B cell (primary cell): ENCODE results near the gene SSC5D. TPM values are rescaled to one million over a fixed set of nuclear protein-coding genes. Genes with fewer than 3 reads are reported as not detected.

Experiments used
- ATAC-seq: fragments of 200-7000 bp; cut with Tn5 transposase; one replicate; pipeline ENCODE4 v1.10.0; 2021; ENCODE audit warnings: low read depth, mild to moderate bottlenecking, moderate number of reproducible peaks, moderate library complexity
- CTCF ChIA-PET: fragments of 350-600 bp; sonication (Branson Sonifier 250); formaldehyde crosslinking; loops from one replicate; lab custom pipeline; 2021; ENCODE audit warnings: antibody characterized with exemption, inconsistent platforms; lab: Charles Lee
- POLR2A ChIA-PET: fragments of 350-600 bp; sonication (Branson Sonifier 250); formaldehyde crosslinking; loops from one replicate; lab custom pipeline; 2021; ENCODE audit warnings: antibody characterized with exemption; lab: Charles Lee
- DNase-seq: peaks from one replicate; pipeline ENCODE4 v3.0.0; 2013
- H2AFZ ChIP-seq: 2 replicates; pipeline ENCODE4 v1.6.1; 2012; ENCODE audit warnings: mild to moderate bottlenecking, low read depth, low read length; ENCODE audit not compliant: insufficient read depth, poor library complexity, severe bottlenecking
- H3K27ac ChIP-seq, 2 donors: 1 replicate in 1 of 2; 2 replicates in 1 of 2; pipeline ENCODE4 v1.5.1; 2012 to 2013; ENCODE audit warnings: low read length in 2 of 2, mild to moderate bottlenecking in 2 of 2, moderate library complexity in 1 of 2
- H3K27me3 ChIP-seq, 4 experiments: fragments of 200-600 bp in 1 of 4; sonication (generic) in 1 of 4; replicated peaks in 1 of 4; 1 replicate in 2 of 4; 2 replicates in 2 of 4; pipeline versions ENCODE4 v1.6.1 to v1.7.0; 2013 to 2016; ENCODE audit warnings: low read length in 3 of 4, mild to moderate bottlenecking in 2 of 4, mixed read lengths in 1 of 4, moderate library complexity in 1 of 4; ENCODE audit not compliant: insufficient read depth in 4 of 4, control insufficient read depth in 3 of 4; ENCODE audit errors: control extremely low read depth in 1 of 4
- H3K36me3 ChIP-seq, 2 experiments: replicated peaks in 1 of 2; 1 replicate in 1 of 2; 2 replicates in 1 of 2; pipeline versions ENCODE4 v1.6.1 to v1.7.1; 2013; ENCODE audit warnings: low read length in 1 of 2; ENCODE audit not compliant: insufficient read depth in 2 of 2, control insufficient read depth in 1 of 2; ENCODE audit errors: control extremely low read depth in 1 of 2, extremely low read depth in 1 of 2
- H3K4me1 ChIP-seq, 2 donors: fragments of 200-600 bp in 1 of 2; sonication (generic) in 1 of 2; 1 replicate in 1 of 2; 2 replicates in 1 of 2; pipeline versions ENCODE4 v1.5.1 to v1.6.1; 2013 to 2017; ENCODE audit warnings: low read length in 2 of 2; ENCODE audit not compliant: control insufficient read depth in 2 of 2, insufficient read depth in 2 of 2
- H3K4me2 ChIP-seq: replicated peaks from 2 replicates; pipeline ENCODE3; 2012; ENCODE audit warnings: mild to moderate bottlenecking, low read depth, low read length; ENCODE audit not compliant: poor library complexity, severe bottlenecking
- H3K4me3 ChIP-seq, 5 experiments: fragments of 200-600 bp in 1 of 5; sonication (generic) in 1 of 5; 1 replicate in 3 of 5; 2 replicates in 2 of 5; pipeline versions ENCODE4 v1.5.1 to v1.7.0; 2011 to 2016; ENCODE audit warnings: low read length in 4 of 5, mild to moderate bottlenecking in 4 of 5, low read depth in 2 of 5, control low read depth in 1 of 5, moderate library complexity in 1 of 5; ENCODE audit not compliant: insufficient read depth in 1 of 5; ENCODE audit errors: control extremely low read depth in 1 of 5, extremely low read depth in 1 of 5
- H3K79me2 ChIP-seq: fragments of 200-600 bp; sonication (generic); one replicate; pipeline ENCODE4 v1.6.0; 2016; ENCODE audit warnings: low read length; ENCODE audit not compliant: control insufficient read depth, insufficient read depth
- H3K9ac ChIP-seq: fragments of 200-600 bp; sonication (generic); 2 replicates; pipeline ENCODE4 v1.6.1; 2017; ENCODE audit warnings: mild to moderate bottlenecking, low read length, moderate library complexity
- H3K9me3 ChIP-seq, 3 donors: one replicate each; pipeline versions ENCODE4 v1.6.1 to v1.7.1; 2013; ENCODE audit warnings: low read length in 2 of 3; ENCODE audit not compliant: control insufficient read depth in 2 of 3, insufficient read depth in 1 of 3; ENCODE audit errors: control extremely low read depth in 1 of 3
- H4K20me1 ChIP-seq: 2 replicates; pipeline ENCODE4 v1.6.0; 2012; ENCODE audit warnings: mild to moderate bottlenecking, low read length; ENCODE audit not compliant: insufficient read depth, control insufficient read depth, poor library complexity, severe bottlenecking
- H3K27ac Mint-ChIP-seq: one replicate; pipeline ENCODE4 v1.8.0; 2021; ENCODE audit warnings: mixed read lengths
- H3K27me3 Mint-ChIP-seq: one replicate; pipeline ENCODE4 v1.8.0; 2021; ENCODE audit warnings: mixed read lengths
- H3K4me1 Mint-ChIP-seq: one replicate; pipeline ENCODE4 v1.8.0; 2021; ENCODE audit warnings: mixed read lengths
- H3K4me3 Mint-ChIP-seq: one replicate; pipeline ENCODE4 v1.8.0; 2021; ENCODE audit warnings: mixed read lengths
- H3K9me3 Mint-ChIP-seq: one replicate; pipeline ENCODE4 v1.8.0; 2022; ENCODE audit warnings: mixed read lengths; ENCODE audit not compliant: insufficient read depth
- EZH2 ChIP-seq: IDR thresholded peaks from 2 replicates; pipeline ENCODE4 v1.6.1; 2012; ENCODE audit warnings: borderline replicate concordance, low read depth, mild to moderate bottlenecking, moderate library complexity, low read length; ENCODE audit not compliant: insufficient read depth, poor library complexity, severe bottlenecking
- WGBS: methylation state at CpG from one replicate; pipeline ENCODE4 v1.1.5; 2013; ENCODE audit warnings: missing lambda C conversion rate; ENCODE audit not compliant: insufficient coverage; 5-methylcytosine and 5-hydroxymethylcytosine counted together
- intact Hi-C: fragments of 100-400 bp; cut with micrococcal nuclease; formaldehyde crosslinking; loops from one replicate; pipeline ENCODE4 v1.10.0; 2022
- polyA plus RNA-seq: library from polyadenylated mRNA; depleted of rRNA; stranded (reverse); fragments of >200 nt; gene quantifications from 2 replicates; pipeline ENCODE4 v1.2.3, GENCODE V29; 2012
- total RNA-seq, 2 donors: library from RNA; stranded (reverse); fragments of 120-200 nt in 1 of 2; gene quantifications; 1 replicate in 1 of 2; 2 replicates in 1 of 2; pipeline versions ENCODE4 v1.2.3 to v1.2.4, GENCODE V29; 2013 to 2022
- TF ChIP-seq, protein P1 (sequence below): fragments of 200-600 bp; IDR thresholded peaks from one replicate; pipeline ENCODE4 v1.8.0; 2022; ENCODE audit warnings: antibody characterized with exemption, mild to moderate bottlenecking

Gene SSC5D
- total and polyA plus RNA-seq, 2 donors (not counting 1 experiment from before 2014, with no cell fraction given) = 0.22 to 0.44 TPM

DNA sequence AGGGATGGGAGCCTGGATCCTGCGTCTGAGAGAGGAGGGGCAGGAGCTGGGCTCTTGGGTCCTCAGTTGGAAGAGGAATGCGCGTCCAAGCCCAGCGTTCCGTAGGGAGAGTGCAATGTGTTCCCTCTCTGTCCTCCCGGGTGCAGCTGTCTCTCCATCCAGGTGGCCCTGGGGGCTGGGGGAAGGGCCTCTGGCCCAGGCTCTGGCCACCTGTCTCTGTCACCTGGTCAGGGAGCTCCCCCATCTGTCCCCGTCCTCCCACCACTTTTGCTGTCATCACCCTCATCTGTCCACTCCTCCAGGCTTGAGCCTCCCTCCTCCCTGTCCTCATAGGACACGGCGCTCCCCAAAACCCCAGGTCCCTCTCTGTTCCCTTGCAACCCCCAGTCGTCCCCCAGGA is 52.4 kb downstream of the SSC5D start:
- no peaks in the 10 kb centered on the region for H3K9me3 ChIP-seq
- H3K79me2 ChIP-seq = no peaks in the 10 kb centered on the region
- H3K27me3 ChIP-seq = peaks cover 0 to 13% (median 0%) of the 10 kb centered on the region in 4 experiments
- TF ChIP-seq EZH2 = no peak
- TF ChIP-seq, protein P1, sequence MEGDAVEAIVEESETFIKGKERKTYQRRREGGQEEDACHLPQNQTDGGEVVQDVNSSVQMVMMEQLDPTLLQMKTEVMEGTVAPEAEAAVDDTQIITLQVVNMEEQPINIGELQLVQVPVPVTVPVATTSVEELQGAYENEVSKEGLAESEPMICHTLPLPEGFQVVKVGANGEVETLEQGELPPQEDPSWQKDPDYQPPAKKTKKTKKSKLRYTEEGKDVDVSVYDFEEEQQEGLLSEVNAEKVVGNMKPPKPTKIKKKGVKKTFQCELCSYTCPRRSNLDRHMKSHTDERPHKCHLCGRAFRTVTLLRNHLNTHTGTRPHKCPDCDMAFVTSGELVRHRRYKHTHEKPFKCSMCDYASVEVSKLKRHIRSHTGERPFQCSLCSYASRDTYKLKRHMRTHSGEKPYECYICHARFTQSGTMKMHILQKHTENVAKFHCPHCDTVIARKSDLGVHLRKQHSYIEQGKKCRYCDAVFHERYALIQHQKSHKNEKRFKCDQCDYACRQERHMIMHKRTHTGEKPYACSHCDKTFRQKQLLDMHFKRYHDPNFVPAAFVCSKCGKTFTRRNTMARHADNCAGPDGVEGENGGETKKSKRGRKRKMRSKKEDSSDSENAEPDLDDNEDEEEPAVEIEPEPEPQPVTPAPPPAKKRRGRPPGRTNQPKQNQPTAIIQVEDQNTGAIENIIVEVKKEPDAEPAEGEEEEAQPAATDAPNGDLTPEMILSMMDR = no peak
- ChIA-PET POLR2A (no interaction called here), CTCF (no interaction called here)
- H4K20me1 ChIP-seq = no peaks in the 10 kb centered on the region
- Mint-ChIP-seq H3K27me3 (peaks cover 9% of the 10 kb centered on the region), H3K27ac (no peak overlapping the region), H3K4me1 (no peaks in the 10 kb centered on the region), H3K9me3 (peaks cover 4% of the 10 kb centered on the region), H3K4me3 (no peak overlapping the region)
- no peak overlapping the region for H3K9ac ChIP-seq
- H2AFZ ChIP-seq = no peak overlapping the region
- 89% methylated on average over 8 of the region's 10 CpGs for WGBS
- H3K4me1 ChIP-seq = no peaks in the 10 kb centered on the region
- no peak overlapping the region for H3K4me2 ChIP-seq
- intact Hi-C loops = no loop called here
- ATAC-seq (no peak), DNase-seq (no peak)
- H3K4me3 ChIP-seq = no peak overlapping the region
- H3K27ac ChIP-seq = no peak overlapping the region
- H3K36me3 ChIP-seq = no peaks in the 10 kb centered on the region

DNA sequence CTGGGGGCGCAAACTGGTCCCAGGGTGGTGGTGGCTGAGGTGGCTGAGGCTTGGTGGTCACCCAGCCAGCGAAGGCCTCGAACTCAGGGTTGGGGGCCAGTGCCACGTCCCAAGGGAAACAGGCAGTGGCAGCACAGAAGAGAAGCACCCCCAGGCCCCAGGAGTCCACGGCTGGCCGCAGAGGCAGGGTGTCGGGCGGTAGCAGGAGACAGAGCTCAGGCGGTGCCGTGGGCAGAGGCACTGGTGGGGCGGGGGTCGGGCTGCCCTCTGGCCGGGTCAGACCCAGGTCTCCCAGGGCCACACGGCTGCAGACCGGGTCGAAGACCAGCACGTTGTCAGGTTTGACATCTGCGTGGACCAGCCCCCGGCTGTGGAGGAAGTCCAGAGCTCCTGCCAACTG is 52.9 kb downstream of the SSC5D start:
- no peak overlapping the region for H2AFZ ChIP-seq
- H3K9me3 ChIP-seq = no peaks in the 10 kb centered on the region
- DNase-seq (no peak), ATAC-seq (no peak)
- no peak overlapping the region for H3K4me2 ChIP-seq
- no peak overlapping the region for H3K9ac ChIP-seq
- no peak overlapping the region for H3K4me3 Mint-ChIP-seq
- peaks cover 14% of the 10 kb centered on the region for H3K27me3 Mint-ChIP-seq
- H3K27me3 ChIP-seq = peaks cover 0 to 13% (median 0%) of the 10 kb centered on the region in 4 experiments
- H3K4me3 ChIP-seq = no peak overlapping the region
- H3K36me3 ChIP-seq = no peaks in the 10 kb centered on the region
- POLR2A ChIA-PET = no interaction called here
- H3K4me1 ChIP-seq = no peaks in the 10 kb centered on the region
- WGBS = 97% methylated on average over 19 of the region's 19 CpGs
- H3K27ac ChIP-seq = no peak overlapping the region
- intact Hi-C loops = no loop called here
- H3K4me1 Mint-ChIP-seq = no peaks in the 10 kb centered on the region
- CTCF ChIA-PET = no interaction called here
- no peak overlapping the region for H3K27ac Mint-ChIP-seq
- H3K79me2 ChIP-seq = no peaks in the 10 kb centered on the region
- no peak for TF ChIP-seq EZH2
- TF ChIP-seq, protein P1 = no peak
- peaks cover 4% of the 10 kb centered on the region for H3K9me3 Mint-ChIP-seq
- H4K20me1 ChIP-seq = no peaks in the 10 kb centered on the region
